Lung (tissue), 12 donors: Measurements from ENCODE around the gene NTN1. TPM values are rescaled to one million over a fixed set of nuclear protein-coding genes. Genes with fewer than 3 reads are reported as not detected.

Source experiments
- ATAC-seq: fragments of 200-7000 bp; cut with Tn5 transposase; one replicate; pipeline ENCODE4 v1.9.1; 2020; ENCODE audit warnings: moderate number of reproducible peaks; ENCODE audit not compliant: insufficient read depth, low FRiP score
- DNase-seq, 3 donors: peaks; one replicate each; pipeline ENCODE4 v3.0.0-alpha.2; 2013 to 2017
- H3K27ac ChIP-seq, 2 donors: one replicate each; pipeline ENCODE4 v1.5.1; 2013; ENCODE audit warnings: mild to moderate bottlenecking in 2 of 2, moderate library complexity in 2 of 2, control low read depth in 1 of 2, inconsistent platforms in 1 of 2, low read depth in 1 of 2, low read length in 1 of 2
- H3K27me3 ChIP-seq, 3 donors: one replicate each; pipeline ENCODE4 v1.5.1; 2013; ENCODE audit warnings: low read length in 2 of 3; ENCODE audit not compliant: control insufficient read depth in 3 of 3, insufficient read depth in 3 of 3
- H3K36me3 ChIP-seq, 4 donors: one replicate each; pipeline ENCODE4 v1.5.1; 2013; ENCODE audit warnings: low read length in 4 of 4, mild to moderate bottlenecking in 1 of 4, moderate library complexity in 1 of 4; ENCODE audit not compliant: control insufficient read depth in 4 of 4, insufficient read depth in 4 of 4
- H3K4me1 ChIP-seq, 5 donors: one replicate each; pipeline ENCODE4 v1.5.1; 2013; ENCODE audit warnings: low read length in 5 of 5, mild to moderate bottlenecking in 2 of 5, moderate library complexity in 1 of 5; ENCODE audit not compliant: control insufficient read depth in 5 of 5, insufficient read depth in 5 of 5
- H3K4me3 ChIP-seq: one replicate; pipeline ENCODE4 v1.5.1; 2013; ENCODE audit warnings: mild to moderate bottlenecking, control low read depth, moderate library complexity
- H3K9ac ChIP-seq, 2 donors: one replicate each; pipeline ENCODE4 v1.5.1; 2013; ENCODE audit warnings: low read length in 2 of 2, control low read depth in 1 of 2; ENCODE audit not compliant: insufficient read depth in 1 of 2
- H3K9me3 ChIP-seq, 4 donors: one replicate each; pipeline ENCODE4 v1.5.1; 2013; ENCODE audit warnings: low read length in 3 of 4, mild to moderate bottlenecking in 1 of 4, moderate library complexity in 1 of 4; ENCODE audit not compliant: control insufficient read depth in 4 of 4, insufficient read depth in 3 of 4
- WGBS, 2 donors: extraction: QIAGEN DNeasy Blood & Tissue Kit; methylation state at CpG; one replicate each; pipeline ENCODE4 v1.1.7; 2013; 5-methylcytosine and 5-hydroxymethylcytosine counted together
- polyA plus RNA-seq, 2 donors: library from polyadenylated mRNA; stranded (reverse); fragments of 200-250 nt; gene quantifications; one replicate each; pipeline ENCODE4 v1.2.1, GENCODE V29; 2013
- total RNA-seq, 2 donors: library from RNA; depleted of rRNA in 1 of 2; stranded (reverse); fragments of >200 nt in 1 of 2; gene quantifications; one replicate each; pipeline ENCODE4 v1.2.1, GENCODE V29; 2014 to 2021
- TF ChIP-seq, protein P1 (sequence below): IDR thresholded peaks from 2 replicates; pipeline ENCODE4 v1.5.1; 2012; ENCODE audit warnings: mild to moderate bottlenecking; ENCODE audit errors: control extremely low read depth, extremely low read depth
- donor health status: control.
- donor health status: control.
- donor health status: Bipolar disorder and iron deficiency.
- donor health status: healthy.
- donor health status: DM: yes; HTN: yes; CAD: no.

NTN1 gene
- total and polyA plus RNA-seq, 4 donors, result 3.6 to 17.1 (median 7.8) TPM

DNA sequence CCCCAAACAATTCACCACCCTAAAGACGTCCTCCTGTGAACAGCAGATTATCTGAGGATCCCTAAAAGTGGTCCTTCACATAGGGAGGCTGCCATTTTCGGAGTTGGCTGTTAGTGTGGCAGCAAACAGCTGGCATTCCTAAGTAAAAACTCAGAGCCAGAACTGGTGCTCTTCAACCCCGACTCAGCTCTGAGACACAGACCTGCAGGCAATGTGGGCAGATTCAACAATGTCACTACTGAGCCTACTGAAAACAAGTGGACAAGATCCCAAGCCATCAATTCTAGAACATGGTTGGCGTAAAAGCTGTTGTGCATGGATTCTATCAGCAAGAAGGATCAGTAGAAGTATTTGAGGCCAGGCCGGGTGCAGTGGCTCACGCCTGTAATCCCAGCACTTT lies 247.2 kb downstream of the NTN1 start:
- TF ChIP-seq, protein P1, sequence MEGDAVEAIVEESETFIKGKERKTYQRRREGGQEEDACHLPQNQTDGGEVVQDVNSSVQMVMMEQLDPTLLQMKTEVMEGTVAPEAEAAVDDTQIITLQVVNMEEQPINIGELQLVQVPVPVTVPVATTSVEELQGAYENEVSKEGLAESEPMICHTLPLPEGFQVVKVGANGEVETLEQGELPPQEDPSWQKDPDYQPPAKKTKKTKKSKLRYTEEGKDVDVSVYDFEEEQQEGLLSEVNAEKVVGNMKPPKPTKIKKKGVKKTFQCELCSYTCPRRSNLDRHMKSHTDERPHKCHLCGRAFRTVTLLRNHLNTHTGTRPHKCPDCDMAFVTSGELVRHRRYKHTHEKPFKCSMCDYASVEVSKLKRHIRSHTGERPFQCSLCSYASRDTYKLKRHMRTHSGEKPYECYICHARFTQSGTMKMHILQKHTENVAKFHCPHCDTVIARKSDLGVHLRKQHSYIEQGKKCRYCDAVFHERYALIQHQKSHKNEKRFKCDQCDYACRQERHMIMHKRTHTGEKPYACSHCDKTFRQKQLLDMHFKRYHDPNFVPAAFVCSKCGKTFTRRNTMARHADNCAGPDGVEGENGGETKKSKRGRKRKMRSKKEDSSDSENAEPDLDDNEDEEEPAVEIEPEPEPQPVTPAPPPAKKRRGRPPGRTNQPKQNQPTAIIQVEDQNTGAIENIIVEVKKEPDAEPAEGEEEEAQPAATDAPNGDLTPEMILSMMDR, result no peak
- no peak for DNase-seq
- H3K36me3 ChIP-seq, result no peaks in the 10 kb centered on the region
- H3K27ac ChIP-seq, result no peak overlapping the region
- H3K4me3 ChIP-seq, result no peak overlapping the region
- no peak for ATAC-seq
- H3K9me3 ChIP-seq, result peaks cover 0 to 4% (median 1%) of the 10 kb centered on the region in 4 donors
- 94 to 96% methylated on average over 6 of the region's 6 CpGs for WGBS, 2 donors
- H3K27me3 ChIP-seq, result peaks cover 0 to 12% (median 0%) of the 10 kb centered on the region in 3 donors
- peaks cover 0 to 6% (median 0%) of the 10 kb centered on the region in 5 donors for H3K4me1 ChIP-seq
- no peak overlapping the region for H3K9ac ChIP-seq

DNA sequence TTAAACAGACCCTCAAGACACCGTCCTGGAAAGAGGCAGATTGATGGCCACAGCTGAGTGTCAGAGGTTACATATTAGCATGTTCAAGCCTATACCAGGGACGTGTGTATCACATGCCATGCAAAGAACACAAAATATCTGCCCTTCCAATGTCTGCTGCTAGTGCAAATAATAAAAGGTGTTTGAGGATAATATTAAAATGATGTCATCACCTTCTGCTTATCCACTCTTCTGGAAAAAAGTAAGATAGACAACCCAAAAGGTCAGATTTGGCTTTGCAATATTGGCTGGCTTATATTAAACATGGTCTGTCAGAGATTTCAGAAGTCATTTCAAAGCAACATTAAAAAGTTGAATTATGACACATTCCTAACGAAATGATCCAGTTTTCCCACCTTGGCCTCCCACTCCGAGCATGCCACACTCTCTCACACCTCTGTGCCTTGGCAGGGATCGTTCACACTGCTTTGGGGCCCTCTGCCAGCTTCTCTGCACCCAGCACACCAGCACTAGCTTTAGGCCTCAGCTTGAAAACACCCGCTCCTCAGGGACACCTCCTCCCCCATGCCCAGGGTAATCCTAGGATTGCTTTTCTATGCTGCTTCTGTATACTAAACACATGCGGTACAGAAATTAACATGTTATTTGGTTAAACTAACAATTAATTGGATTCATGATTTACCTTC lies 248.2 kb downstream of the NTN1 start:
- H3K27ac ChIP-seq, result no peak overlapping the region
- no peak for DNase-seq
- no peak for ATAC-seq
- H3K4me1 ChIP-seq, result peaks cover 0 to 7% (median 2%) of the 10 kb centered on the region in 5 donors
- WGBS, 2 donors, result 87 to 91% methylated on average over 7 of the region's 7 CpGs
- TF ChIP-seq, protein P1, result no peak
- H3K9ac ChIP-seq, result no peak overlapping the region
- H3K36me3 ChIP-seq, result no peaks in the 10 kb centered on the region
- H3K27me3 ChIP-seq, result peaks cover 0 to 12% (median 0%) of the 10 kb centered on the region in 3 donors
- no peak overlapping the region for H3K4me3 ChIP-seq
- H3K9me3 ChIP-seq, result no peaks in the 10 kb centered on the region

DNA sequence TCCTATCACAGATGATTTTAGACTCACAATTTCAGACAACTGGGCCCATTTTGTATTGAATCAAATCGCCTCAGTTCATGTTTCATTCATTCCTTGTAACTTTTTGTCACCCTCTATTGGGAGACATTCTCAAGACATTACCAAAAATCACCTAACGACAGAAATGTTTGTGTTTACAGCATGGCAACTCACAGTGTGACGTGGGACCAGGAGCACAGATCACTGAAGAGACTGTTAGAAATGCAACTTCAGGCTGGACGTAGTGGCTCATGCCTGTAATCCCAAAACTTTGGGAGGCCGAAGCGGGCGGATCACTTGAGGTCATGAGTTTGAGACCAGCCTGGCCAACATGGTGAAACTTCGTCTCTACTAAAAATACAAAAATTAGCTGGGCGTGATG lies 249.6 kb downstream of the NTN1 start:
- H3K4me3 ChIP-seq, result no peak overlapping the region
- WGBS, 2 donors, result 90 to 92% methylated on average over 9 of the region's 9 CpGs
- H3K36me3 ChIP-seq, result no peaks in the 10 kb centered on the region
- DNase-seq (no peak), ATAC-seq (no peak)
- TF ChIP-seq, protein P1, result no peak
- no peak overlapping the region for H3K27ac ChIP-seq
- no peaks in the 10 kb centered on the region for H3K9me3 ChIP-seq
- H3K27me3 ChIP-seq, result peaks cover 0 to 9% (median 0%) of the 10 kb centered on the region in 3 donors
- H3K4me1 ChIP-seq, result peaks cover 0 to 7% (median 2%) of the 10 kb centered on the region in 5 donors
- no peak overlapping the region for H3K9ac ChIP-seq

DNA sequence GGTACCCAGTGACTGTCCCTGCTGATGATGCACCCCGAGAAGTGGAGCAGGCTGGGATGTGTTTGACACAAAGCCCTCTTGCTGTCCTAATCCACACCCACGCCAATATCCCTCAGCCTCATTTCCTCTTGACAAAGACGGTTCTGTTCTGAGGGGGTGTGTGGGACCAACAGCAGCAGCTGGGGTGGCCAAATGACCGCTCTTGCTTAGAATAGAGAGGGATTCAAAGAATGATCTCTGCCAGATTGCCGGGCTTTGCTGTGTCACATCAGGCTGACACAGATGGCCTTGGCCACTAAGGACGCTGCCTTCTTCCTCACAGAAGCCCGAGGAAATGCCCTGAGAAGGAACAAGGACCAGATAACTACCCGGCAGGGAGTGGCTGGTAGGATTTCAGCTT lies 250.7 kb downstream of the NTN1 start:
- ATAC-seq (no peak), DNase-seq (no peak)
- Histone ChIP-seq H3K9ac (no peak overlapping the region), H3K9me3 (no peaks in the 10 kb centered on the region), H3K27ac (no peak overlapping the region), H3K36me3 (no peaks in the 10 kb centered on the region), H3K27me3 (peaks cover 0 to 7% (median 0%) of the 10 kb centered on the region in 3 donors), H3K4me1 (peaks cover 0 to 7% (median 2%) of the 10 kb centered on the region in 5 donors), H3K4me3 (no peak overlapping the region)
- 81 to 85% methylated on average over 8 of the region's 8 CpGs for WGBS, 2 donors
- TF ChIP-seq, protein P1, result no peak
